ENCODE data around the gene FOSL2. TPM values are rescaled to one million over a fixed set of nuclear protein-coding genes. Genes with fewer than 3 reads are reported as not detected.

Gene FOSL2
- polyA plus RNA-seq, 3 donors: 24.8 to 270 (median 28.6) TPM

DNA sequence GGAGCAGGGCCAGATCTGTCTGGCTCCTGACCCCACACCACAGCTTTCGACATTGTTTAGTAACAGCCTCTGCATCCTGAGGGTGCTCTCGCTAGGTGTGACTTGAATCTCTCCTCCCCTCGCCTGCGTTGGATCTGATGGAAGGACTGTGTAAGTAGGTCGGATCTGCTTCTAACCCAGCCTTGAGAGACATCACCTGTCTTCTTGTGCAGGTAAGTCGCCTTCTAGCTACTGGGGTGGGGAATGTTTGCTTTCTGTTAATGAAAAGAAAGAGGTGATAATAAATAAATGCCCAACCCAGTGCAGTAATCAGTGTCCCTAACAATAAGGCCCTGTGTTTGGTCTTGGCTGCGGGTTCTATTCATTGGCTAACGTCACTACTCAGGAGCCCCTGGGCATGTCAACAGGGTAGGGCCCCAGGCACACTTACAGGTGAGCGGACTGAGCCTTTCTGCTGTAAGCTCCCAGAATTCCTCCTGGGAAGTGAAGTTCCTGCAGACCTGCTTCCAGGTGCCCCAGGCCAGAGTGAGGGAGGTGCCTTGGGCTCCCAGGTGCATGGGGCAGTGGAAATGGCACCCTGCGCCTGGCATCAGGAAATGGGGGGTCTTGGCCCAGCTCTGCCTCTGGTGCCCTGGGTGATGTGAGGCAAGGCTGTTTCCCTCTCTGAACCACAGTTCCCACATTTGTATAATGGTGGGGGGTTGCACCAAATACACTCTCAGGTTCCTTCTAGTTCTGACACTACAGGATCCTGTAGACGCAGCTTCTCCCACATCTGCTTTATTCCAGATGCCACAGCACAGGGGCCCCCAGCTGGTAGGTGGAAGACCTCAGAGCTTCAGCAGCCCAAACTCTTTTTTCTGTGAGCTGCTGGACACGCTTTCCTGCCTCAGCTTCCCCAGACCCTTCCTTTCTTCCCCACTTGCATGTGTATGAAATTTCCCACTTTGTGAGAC lies 11.2 kb upstream of the FOSL2 start:
- no peak overlapping the region for H3K27ac Mint-ChIP-seq
- Histone ChIP-seq H3K27ac (ENCODE audit: low read depth in 1 of 2, low read length in 2 of 2) (no peak overlapping the region), H3K4me1 (ENCODE audit: control insufficient read depth in 1 of 2, insufficient read depth in 2 of 2, low read length in 2 of 2) (peaks cover 21 to 38% of the 10 kb centered on the region in 2 donors), H3K9ac (ENCODE audit: insufficient read depth, low read length, poor library complexity, severe bottlenecking) (no peak overlapping the region), H3K9me3 (replicated peaks in 1 of 2; ENCODE audit: control insufficient read depth in 1 of 2, insufficient read depth in 1 of 2, low read length in 2 of 2) (no peaks in the 10 kb centered on the region), H2AFZ (ENCODE audit: insufficient read depth, low read depth, low read length, poor library complexity, severe bottlenecking) (no peak overlapping the region), H3K4me3 (replicated peaks in 1 of 3; ENCODE audit: low read depth in 2 of 3, low read length in 3 of 3) (no peak overlapping the region), H4K20me1 (ENCODE audit: insufficient read depth, low read length) (no peaks in the 10 kb centered on the region), H3K4me2 (replicated peaks; ENCODE audit: extremely low read depth, low read length, poor library complexity, severe bottlenecking) (no peak overlapping the region), H3K79me2 (ENCODE audit: insufficient read depth, low read length) (no peaks in the 10 kb centered on the region), H3K36me3 (replicated peaks in 1 of 2; ENCODE audit: control insufficient read depth in 1 of 2, insufficient read depth in 2 of 2, low read length in 2 of 2) (no peaks in the 10 kb centered on the region), H3K27me3 (ENCODE audit: control insufficient read depth in 2 of 2, insufficient read depth in 2 of 2, low read length in 2 of 2) (no peaks in the 10 kb centered on the region)
- 47% methylated on average over 6 of the region's 12 CpGs for WGBS (ENCODE audit: insufficient coverage)
- peaks cover 40% of the 10 kb centered on the region for H3K4me1 Mint-ChIP-seq
- H3K9me3 Mint-ChIP-seq: peaks cover 0 to 2% (median 0%) of the 10 kb centered on the region in 7 donors
- H3K27me3 Mint-ChIP-seq (ENCODE audit: low read depth in 3 of 3): peaks cover 8 to 11% (median 11%) of the 10 kb centered on the region in 3 donors
- no peak for TF ChIP-seq CTCF (IDR thresholded peaks at IDR 0.05)
- peak overlapping the region in 1 of 2 donors; percentile 28 for H3K4me3 Mint-ChIP-seq
- intact Hi-C loops (cut with micrococcal nuclease): no loop called here
- peak in 1 of 3 donors; percentile 23 for DNase-seq
- peaks cover 0 to 3% of the 10 kb centered on the region in 2 donors for H3K36me3 Mint-ChIP-seq

DNA sequence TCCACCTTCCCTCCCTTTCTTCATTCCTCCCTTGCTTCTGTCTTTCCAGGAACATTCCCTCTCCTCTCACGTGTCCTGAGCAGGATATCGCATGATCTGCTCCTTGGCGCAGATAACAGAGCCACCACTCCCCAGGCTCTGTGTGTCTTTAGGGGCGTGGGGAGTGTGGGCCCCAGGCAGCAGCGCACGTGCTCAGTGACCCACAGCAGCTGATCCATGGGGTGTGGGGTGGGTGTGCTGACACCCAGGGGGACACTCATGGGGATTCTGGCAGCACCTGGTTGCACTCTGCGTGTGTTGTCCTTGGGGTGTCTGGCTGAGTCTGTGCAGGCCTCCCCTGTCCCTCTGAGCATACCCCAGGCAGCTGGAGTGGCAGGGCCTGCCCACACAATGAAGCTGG lies 9.9 kb upstream of the FOSL2 start:
- peaks cover 7 to 11% (median 11%) of the 10 kb centered on the region in 3 donors for H3K27me3 Mint-ChIP-seq (ENCODE audit: low read depth in 3 of 3)
- Histone ChIP-seq H3K27me3 (ENCODE audit: control insufficient read depth in 2 of 2, insufficient read depth in 2 of 2, low read length in 2 of 2) (no peaks in the 10 kb centered on the region), H3K9me3 (replicated peaks in 1 of 2; ENCODE audit: control insufficient read depth in 1 of 2, insufficient read depth in 1 of 2, low read length in 2 of 2) (no peaks in the 10 kb centered on the region), H3K4me1 (ENCODE audit: control insufficient read depth in 1 of 2, insufficient read depth in 2 of 2, low read length in 2 of 2) (peaks cover 18 to 34% of the 10 kb centered on the region in 2 donors), H3K36me3 (replicated peaks in 1 of 2; ENCODE audit: control insufficient read depth in 1 of 2, insufficient read depth in 2 of 2, low read length in 2 of 2) (no peaks in the 10 kb centered on the region), H3K27ac (ENCODE audit: low read depth in 1 of 2, low read length in 2 of 2) (no peak overlapping the region), H3K4me2 (replicated peaks; ENCODE audit: extremely low read depth, low read length, poor library complexity, severe bottlenecking) (no peak overlapping the region), H3K4me3 (replicated peaks in 1 of 3; ENCODE audit: low read depth in 2 of 3, low read length in 3 of 3) (no peak overlapping the region), H4K20me1 (ENCODE audit: insufficient read depth, low read length) (no peaks in the 10 kb centered on the region), H3K79me2 (ENCODE audit: insufficient read depth, low read length) (no peaks in the 10 kb centered on the region), H3K9ac (ENCODE audit: insufficient read depth, low read length, poor library complexity, severe bottlenecking) (no peak overlapping the region), H2AFZ (ENCODE audit: insufficient read depth, low read depth, low read length, poor library complexity, severe bottlenecking) (no peak overlapping the region)
- DNase-seq: no peak
- H3K4me3 Mint-ChIP-seq: no peak overlapping the region
- peaks cover 0 to 2% (median 0%) of the 10 kb centered on the region in 7 donors for H3K9me3 Mint-ChIP-seq
- H3K27ac Mint-ChIP-seq: peak overlapping the region in 1 of 7 donors; percentile 57
- H3K36me3 Mint-ChIP-seq: peaks cover 0 to 3% of the 10 kb centered on the region in 2 donors
- no peak for TF ChIP-seq CTCF (IDR thresholded peaks at IDR 0.05)
- intact Hi-C loops (cut with micrococcal nuclease): no loop called here
- WGBS (ENCODE audit: insufficient coverage): 93% methylated on average over 5 of the region's 7 CpGs
- H3K4me1 Mint-ChIP-seq: peaks cover 36% of the 10 kb centered on the region

Measured in CD14-positive monocyte (primary cell).